ENCODE measurements around the gene ROR2. TPM values are rescaled to one million over a fixed set of nuclear protein-coding genes. Genes with fewer than 3 reads are reported as not detected.

ROR2 gene
- total and polyA plus RNA-seq, 2 donors (not counting 3 experiments of a cell fraction or from before 2014, with no cell fraction given): not detected

GRCh38 chr9:91657501-91657900 lies 292.5 kb downstream of the ROR2 start:
- H3K4me2 ChIP-seq (ENCODE audit: insufficient read depth, low read length): no peak overlapping the region
- dilution Hi-C loops (cut with MboI; ENCODE audit: extremely low pct_ligation_motif_present, low sequenced_read_pairs) (no loop called here), intact Hi-C loops (cut with micrococcal nuclease) (no loop called here)
- POLR2A ChIA-PET: no interaction called here
- no TSS peak for BruUV-seq (replicated peaks)
- CTCF ChIA-PET: no interaction called here
- FAIRE-seq (no peak), DNase-seq (ENCODE audit: low read depth, low spot score) (no peak)
- H3K9ac ChIP-seq (replicated peaks; ENCODE audit: extremely low read depth, insufficient read depth, low read length): no peak overlapping the region
- H3K4me1 ChIP-seq (ENCODE audit: control insufficient read depth, extremely low read depth, insufficient read depth, low read length): no peaks in the 10 kb centered on the region
- no peak overlapping the region for H3K27ac ChIP-seq (ENCODE audit: insufficient read depth, low read depth, low read length)
- H3K9me1 ChIP-seq (replicated peaks; ENCODE audit: control insufficient read depth, extremely low read depth, insufficient read depth, low read length): no peaks in the 10 kb centered on the region
- no peaks in the 10 kb centered on the region for H3K9me3 ChIP-seq (replicated peaks; ENCODE audit: control insufficient read depth, insufficient read depth, low read length)
- no peaks in the 10 kb centered on the region for H4K20me1 ChIP-seq (replicated peaks; ENCODE audit: control insufficient read depth, extremely low read depth, insufficient read depth, low read length)
- no peaks in the 10 kb centered on the region for H3K36me3 ChIP-seq (ENCODE audit: control insufficient read depth in 2 of 2, extremely low read depth in 1 of 2, insufficient read depth in 2 of 2, low read length in 2 of 2)
- H3K79me2 ChIP-seq (ENCODE audit: control insufficient read depth, insufficient read depth, low read length): no peaks in the 10 kb centered on the region
- no peaks in the 10 kb centered on the region for H3K27me3 ChIP-seq (ENCODE audit: control insufficient read depth in 2 of 2, insufficient read depth in 2 of 2, low read length in 2 of 2)
- TF ChIP-seq POLR2A (IDR thresholded peaks at IDR 0.05; ENCODE audit: low read depth, low read length) (no peak), GATA2 (IDR thresholded peaks at IDR 0.05; ENCODE audit: insufficient read depth, insufficient read length, low read depth, low read length) (no peak), FOS (IDR thresholded peaks at IDR 0.05; ENCODE audit: borderline replicate concordance, insufficient read depth, low read length) (no peak), POLR2AphosphoS5 (IDR thresholded peaks at IDR 0.05; ENCODE audit: insufficient read depth, low read depth, low read length) (no peak), CTCF (IDR thresholded peaks at IDR 0.05; ENCODE audit: extremely low read depth in 1 of 2, insufficient read depth in 1 of 2, low read depth in 1 of 2, low read length in 2 of 2) (no peak)
- H3K4me3 ChIP-seq (replicated peaks in 1 of 3; ENCODE audit: insufficient read depth in 1 of 3, low read depth in 1 of 3, low read length in 3 of 3): no peak overlapping the region
- no peak overlapping the region for H2AFZ ChIP-seq (ENCODE audit: low read depth, low read length)

- no peaks in the 10 kb centered on the region for H4K20me1 ChIP-seq (replicated peaks; ENCODE audit: control insufficient read depth, extremely low read depth, insufficient read depth, low read length)
- no peaks in the 10 kb centered on the region for H3K79me2 ChIP-seq (ENCODE audit: control insufficient read depth, insufficient read depth, low read length)
- TF ChIP-seq EZH2 (IDR thresholded peaks at IDR 0.05; ENCODE audit: borderline replicate concordance, low read depth, low read length, severe bottlenecking) (no peak), CTCF (IDR thresholded peaks at IDR 0.05; ENCODE audit: extremely low read depth in 1 of 2, insufficient read depth in 1 of 2, low read depth in 1 of 2, low read length in 2 of 2) (no peak), MAX (IDR thresholded peaks at IDR 0.05; ENCODE audit: insufficient read depth, insufficient read length) (no peak), MYC (IDR thresholded peaks at IDR 0.05; ENCODE audit: low read depth, low read length) (no peak)
- intact Hi-C loops (cut with micrococcal nuclease): no loop called here
- dilution Hi-C loops (cut with MboI; ENCODE audit: extremely low pct_ligation_motif_present, low sequenced_read_pairs): no loop called here
- no peaks in the 10 kb centered on the region for H3K9me3 ChIP-seq (replicated peaks; ENCODE audit: control insufficient read depth, insufficient read depth, low read length)
- no peak overlapping the region for H3K4me3 ChIP-seq (replicated peaks in 1 of 3; ENCODE audit: insufficient read depth in 1 of 3, low read depth in 1 of 3, low read length in 3 of 3)
- no peaks in the 10 kb centered on the region for H3K4me1 ChIP-seq (ENCODE audit: control insufficient read depth, extremely low read depth, insufficient read depth, low read length)
- H3K4me2 ChIP-seq (ENCODE audit: insufficient read depth, low read length): no peak overlapping the region
- BruUV-seq (replicated peaks): no TSS peak
- no peak overlapping the region for H2AFZ ChIP-seq (ENCODE audit: low read depth, low read length)
- no peaks in the 10 kb centered on the region for H3K27me3 ChIP-seq (ENCODE audit: control insufficient read depth in 2 of 2, insufficient read depth in 2 of 2, low read length in 2 of 2)
- no peaks in the 10 kb centered on the region for H3K9me1 ChIP-seq (replicated peaks; ENCODE audit: control insufficient read depth, extremely low read depth, insufficient read depth, low read length)
- H3K27ac ChIP-seq (ENCODE audit: insufficient read depth, low read depth, low read length): no peak overlapping the region
- POLR2A ChIA-PET: no interaction called here
- DNase-seq (ENCODE audit: low read depth, low spot score): no peak
- FAIRE-seq: no peak
- no peaks in the 10 kb centered on the region for H3K36me3 ChIP-seq (ENCODE audit: control insufficient read depth in 2 of 2, extremely low read depth in 1 of 2, insufficient read depth in 2 of 2, low read length in 2 of 2)
- H3K9ac ChIP-seq (replicated peaks; ENCODE audit: extremely low read depth, insufficient read depth, low read length): no peak overlapping the region
- CTCF ChIA-PET: no interaction called here
Measured at GRCh38 chr9:91655658-91656057, 294.4 kb downstream of the ROR2 start.

Measured in endothelial cell of umbilical vein (primary cell).